DOHH2 (cell line): ENCODE results near the gene ARHGAP27.

Experiments used
- EZH2phosphoT487 ChIP-seq: fragments of 200-600 bp; sonication (generic); IDR thresholded peaks from 2 replicates; pipeline ENCODE4 v1.6.1; 2017; ENCODE audit warnings: borderline replicate concordance, mild to moderate bottlenecking, antibody characterized with exemption, low read length, moderate library complexity, mixed read lengths
- TF ChIP-seq, protein P1 (sequence below): fragments of 200-600 bp; sonication (generic); IDR thresholded peaks from one replicate; pipeline ENCODE4 v1.5.1; 2014; ENCODE audit warnings: antibody characterized with exemption, mild to moderate bottlenecking, low read depth, low read length; ENCODE audit not compliant: poor library complexity, severe bottlenecking

DNA sequence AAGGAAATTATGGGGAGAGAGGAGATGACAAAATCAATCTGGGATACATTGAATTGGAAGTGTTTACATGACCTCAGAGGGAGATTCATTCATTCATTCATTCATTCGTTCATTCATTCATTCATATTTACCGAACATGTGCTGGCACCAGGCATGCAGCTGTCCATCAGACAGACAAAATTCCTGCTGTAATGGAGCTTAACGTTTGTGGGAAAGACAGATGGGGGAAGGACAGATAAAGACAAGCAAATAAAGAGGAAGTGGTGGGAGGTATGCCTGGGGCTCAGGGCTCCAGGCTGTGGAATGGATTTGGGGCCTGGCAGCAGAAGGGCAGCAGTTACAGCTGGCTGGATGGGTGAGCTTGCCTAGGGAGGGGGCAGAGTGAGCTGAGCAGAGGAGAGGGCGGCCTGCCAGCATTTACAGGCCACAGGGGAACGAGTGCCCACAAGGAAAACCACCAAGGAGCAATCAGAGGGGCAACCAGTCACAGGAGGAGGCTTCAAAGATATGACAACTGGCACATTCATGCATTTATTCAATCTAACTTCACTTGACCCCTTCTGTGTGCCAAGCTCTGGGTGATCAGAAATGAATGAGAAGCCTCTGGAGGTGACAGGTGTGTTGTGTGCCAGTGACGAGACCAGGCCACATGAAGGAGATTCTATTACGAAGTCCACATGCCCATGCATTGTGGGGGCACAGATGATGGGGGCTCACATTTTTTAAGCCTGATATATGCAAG, 48.5 kb downstream of the ARHGAP27 start:
- TF ChIP-seq, protein P1, sequence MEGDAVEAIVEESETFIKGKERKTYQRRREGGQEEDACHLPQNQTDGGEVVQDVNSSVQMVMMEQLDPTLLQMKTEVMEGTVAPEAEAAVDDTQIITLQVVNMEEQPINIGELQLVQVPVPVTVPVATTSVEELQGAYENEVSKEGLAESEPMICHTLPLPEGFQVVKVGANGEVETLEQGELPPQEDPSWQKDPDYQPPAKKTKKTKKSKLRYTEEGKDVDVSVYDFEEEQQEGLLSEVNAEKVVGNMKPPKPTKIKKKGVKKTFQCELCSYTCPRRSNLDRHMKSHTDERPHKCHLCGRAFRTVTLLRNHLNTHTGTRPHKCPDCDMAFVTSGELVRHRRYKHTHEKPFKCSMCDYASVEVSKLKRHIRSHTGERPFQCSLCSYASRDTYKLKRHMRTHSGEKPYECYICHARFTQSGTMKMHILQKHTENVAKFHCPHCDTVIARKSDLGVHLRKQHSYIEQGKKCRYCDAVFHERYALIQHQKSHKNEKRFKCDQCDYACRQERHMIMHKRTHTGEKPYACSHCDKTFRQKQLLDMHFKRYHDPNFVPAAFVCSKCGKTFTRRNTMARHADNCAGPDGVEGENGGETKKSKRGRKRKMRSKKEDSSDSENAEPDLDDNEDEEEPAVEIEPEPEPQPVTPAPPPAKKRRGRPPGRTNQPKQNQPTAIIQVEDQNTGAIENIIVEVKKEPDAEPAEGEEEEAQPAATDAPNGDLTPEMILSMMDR = no peak
- TF ChIP-seq EZH2phosphoT487 = no peak
